Lower lobe of right lung (tissue), 2 donors: ENCODE data around the gene UGT1A1. TPM values are rescaled to one million over a fixed set of nuclear protein-coding genes. Genes with fewer than 3 reads are reported as not detected.

Source experiments
- ATAC-seq, 2 donors: fragments of 200-7000 bp; cut with Tn5 transposase; one replicate each; pipeline ENCODE4 v1.9.1; 2020 to 2022; ENCODE audit warnings: mild to moderate bottlenecking in 2 of 2, moderate library complexity in 2 of 2
- DNase-seq: peaks from one replicate; pipeline ENCODE4 v3.0.0-alpha.2; 2020
- H3K27ac ChIP-seq: fragments of 200-600 bp; one replicate; pipeline ENCODE4 v1.8.0; 2022
- H3K27me3 ChIP-seq: fragments of 200-600 bp; one replicate; pipeline ENCODE4 v1.8.0; 2022; ENCODE audit warnings: low read depth
- H3K36me3 ChIP-seq: fragments of 200-600 bp; one replicate; pipeline ENCODE4 v1.8.0; 2022; ENCODE audit warnings: mild to moderate bottlenecking
- H3K4me1 ChIP-seq: fragments of 200-600 bp; one replicate; pipeline ENCODE4 v1.8.0; 2022
- H3K4me3 ChIP-seq: fragments of 200-600 bp; one replicate; pipeline ENCODE4 v1.8.0; 2022; ENCODE audit warnings: mild to moderate bottlenecking
- H3K9me3 ChIP-seq: fragments of 200-600 bp; one replicate; pipeline ENCODE4 v1.8.0; 2022
- intact Hi-C: fragments of 100-400 bp; cut with DNase I; formaldehyde crosslinking; loops from one replicate; pipeline ENCODE4 v1.11.0; 2022
- total RNA-seq: library from RNA; stranded (reverse); fragmentation: NEBNext Ultra II Directional; extraction: Animal tissue kit (Norgen Biotek cat#: 25700); gene quantifications from one replicate; pipeline ENCODE4 v1.2.1, GENCODE V29; 2021
- TF ChIP-seq, protein P1 (sequence below): fragments of 200-600 bp; IDR thresholded peaks from one replicate; pipeline ENCODE4 v1.8.0; 2022; ENCODE audit warnings: antibody characterized with exemption, mild to moderate bottlenecking
- donor health status: DM: no; HTN: yes; CAD: no; lungs with severe emphysema.

Gene UGT1A1
- total RNA-seq, 1 donor from 2014 or later = 0.24 TPM

DNA sequence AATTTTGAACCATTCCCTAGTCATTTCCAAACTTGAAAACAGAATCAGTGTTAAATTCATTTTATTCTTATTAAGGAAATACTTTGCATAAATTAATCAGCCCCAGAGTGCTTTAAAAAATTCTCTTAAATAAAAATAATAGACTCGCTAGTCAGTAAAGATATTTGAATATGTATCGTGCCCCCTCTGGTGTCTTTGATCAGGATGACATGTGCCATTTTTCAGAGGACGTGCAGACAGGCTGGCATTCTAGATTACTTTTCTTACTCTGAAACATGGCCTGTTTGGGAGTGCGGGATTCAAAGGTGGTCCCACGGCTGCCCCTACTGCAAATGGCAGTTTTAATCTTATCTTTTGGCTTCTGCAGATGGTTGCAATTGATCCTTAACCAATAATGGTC is 12.5 kb downstream of the UGT1A1 start:
- Histone ChIP-seq H3K4me1 (no peaks in the 10 kb centered on the region), H3K9me3 (no peaks in the 10 kb centered on the region), H3K36me3 (no peaks in the 10 kb centered on the region), H3K4me3 (no peak overlapping the region), H3K27me3 (no peaks in the 10 kb centered on the region), H3K27ac (no peak overlapping the region)
- TF ChIP-seq, protein P1, sequence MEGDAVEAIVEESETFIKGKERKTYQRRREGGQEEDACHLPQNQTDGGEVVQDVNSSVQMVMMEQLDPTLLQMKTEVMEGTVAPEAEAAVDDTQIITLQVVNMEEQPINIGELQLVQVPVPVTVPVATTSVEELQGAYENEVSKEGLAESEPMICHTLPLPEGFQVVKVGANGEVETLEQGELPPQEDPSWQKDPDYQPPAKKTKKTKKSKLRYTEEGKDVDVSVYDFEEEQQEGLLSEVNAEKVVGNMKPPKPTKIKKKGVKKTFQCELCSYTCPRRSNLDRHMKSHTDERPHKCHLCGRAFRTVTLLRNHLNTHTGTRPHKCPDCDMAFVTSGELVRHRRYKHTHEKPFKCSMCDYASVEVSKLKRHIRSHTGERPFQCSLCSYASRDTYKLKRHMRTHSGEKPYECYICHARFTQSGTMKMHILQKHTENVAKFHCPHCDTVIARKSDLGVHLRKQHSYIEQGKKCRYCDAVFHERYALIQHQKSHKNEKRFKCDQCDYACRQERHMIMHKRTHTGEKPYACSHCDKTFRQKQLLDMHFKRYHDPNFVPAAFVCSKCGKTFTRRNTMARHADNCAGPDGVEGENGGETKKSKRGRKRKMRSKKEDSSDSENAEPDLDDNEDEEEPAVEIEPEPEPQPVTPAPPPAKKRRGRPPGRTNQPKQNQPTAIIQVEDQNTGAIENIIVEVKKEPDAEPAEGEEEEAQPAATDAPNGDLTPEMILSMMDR = no peak
- ATAC-seq = no peak
- no peak for DNase-seq
- intact Hi-C loops = no loop called here

DNA sequence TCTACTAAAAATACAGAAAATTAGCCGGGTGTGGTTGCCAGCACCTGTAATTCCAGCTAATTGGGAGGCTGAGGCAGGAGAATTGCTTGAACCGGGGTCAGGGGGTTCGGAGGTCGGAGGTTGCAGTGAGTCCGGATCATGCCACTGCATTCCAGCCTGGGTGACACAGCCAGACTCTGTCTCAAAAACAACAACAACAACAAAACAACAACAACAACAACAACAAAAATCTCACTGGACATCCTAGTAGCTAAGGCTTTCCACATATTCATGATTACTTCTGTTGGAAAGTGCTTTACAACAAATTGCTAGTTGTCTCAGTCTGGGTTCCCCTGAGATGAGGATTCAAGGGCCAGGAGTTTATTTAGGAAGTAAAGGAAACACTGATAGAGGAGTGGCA is 13.8 kb downstream of the UGT1A1 start:
- Histone ChIP-seq H3K27me3 (no peaks in the 10 kb centered on the region), H3K4me3 (no peak overlapping the region), H3K36me3 (no peaks in the 10 kb centered on the region), H3K27ac (no peak overlapping the region), H3K4me1 (no peaks in the 10 kb centered on the region), H3K9me3 (no peaks in the 10 kb centered on the region)
- ATAC-seq (no peak), DNase-seq (no peak)
- TF ChIP-seq, protein P1 = no peak
- intact Hi-C loops = no loop called here

DNA sequence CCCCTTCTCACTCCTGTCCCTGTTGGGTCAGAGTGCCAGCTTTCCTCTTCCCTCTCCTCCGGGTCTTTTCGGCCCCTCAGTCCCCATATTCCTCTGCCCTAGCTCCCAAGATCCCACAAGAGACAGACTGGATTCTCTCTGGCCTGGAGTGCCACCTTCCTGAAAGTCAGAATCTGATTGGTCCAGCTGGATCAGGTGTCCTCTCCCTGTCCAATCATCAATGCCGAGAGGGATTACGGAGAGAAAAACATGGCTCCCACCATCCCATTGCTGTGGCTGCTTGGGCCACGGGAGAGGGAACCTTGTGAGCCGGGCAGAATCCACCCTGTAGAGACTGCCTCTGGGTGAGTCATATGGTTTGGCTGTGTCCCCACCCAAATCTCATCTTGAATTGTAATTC is 15.3 kb downstream of the UGT1A1 start:
- intact Hi-C loops = no loop called here
- no peak for ATAC-seq
- TF ChIP-seq, protein P1 = no peak

DNA sequence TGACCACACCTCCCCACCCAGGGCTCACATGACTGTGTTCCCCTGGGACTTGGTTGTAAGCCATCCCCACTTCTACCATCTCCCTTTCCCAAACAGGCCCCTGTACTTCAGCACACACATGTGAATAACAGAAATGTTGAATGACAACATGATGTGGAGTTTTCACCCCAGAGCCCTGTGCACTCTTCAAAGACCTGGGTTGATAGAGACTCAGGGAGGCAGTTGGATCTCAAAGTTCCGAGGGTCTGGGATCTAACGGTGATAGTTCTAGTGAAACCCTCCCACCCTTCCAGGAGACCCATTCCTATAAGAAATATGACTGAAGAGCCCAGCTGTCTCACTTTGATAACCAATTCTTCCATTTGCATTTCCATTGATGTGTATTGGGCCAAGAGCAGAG is 18.0 kb downstream of the UGT1A1 start, which contains the start of gene MROH2A:
TSS of gene MROH2A (plus strand) at position 301 of the 400 bp plus-strand sequence. CDS start 1,029 bp downstream, outside the sequence.
- H3K27ac ChIP-seq = no peak within 1 kb of the TSS
- DNase-seq (no peak), ATAC-seq (no peak)
- H3K36me3 ChIP-seq = no peaks in the 10 kb centered on the region
- no peaks in the 10 kb centered on the region for H3K4me1 ChIP-seq
- intact Hi-C loops = no loop called here
- H3K9me3 ChIP-seq = no peaks in the 10 kb centered on the region
- no peak within 1 kb of the TSS for H3K4me3 ChIP-seq
- TF ChIP-seq, protein P1 = no peak
- no peaks in the 10 kb centered on the region for H3K27me3 ChIP-seq

More for the DNA sequence above, 15.3 kb downstream of the UGT1A1 start:
- Histone ChIP-seq H3K4me3 (no peak overlapping the region), H3K36me3 (no peaks in the 10 kb centered on the region), H3K4me1 (no peaks in the 10 kb centered on the region), H3K27me3 (no peaks in the 10 kb centered on the region), H3K27ac (no peak overlapping the region), H3K9me3 (no peaks in the 10 kb centered on the region)
- no peak for DNase-seq

DNA sequence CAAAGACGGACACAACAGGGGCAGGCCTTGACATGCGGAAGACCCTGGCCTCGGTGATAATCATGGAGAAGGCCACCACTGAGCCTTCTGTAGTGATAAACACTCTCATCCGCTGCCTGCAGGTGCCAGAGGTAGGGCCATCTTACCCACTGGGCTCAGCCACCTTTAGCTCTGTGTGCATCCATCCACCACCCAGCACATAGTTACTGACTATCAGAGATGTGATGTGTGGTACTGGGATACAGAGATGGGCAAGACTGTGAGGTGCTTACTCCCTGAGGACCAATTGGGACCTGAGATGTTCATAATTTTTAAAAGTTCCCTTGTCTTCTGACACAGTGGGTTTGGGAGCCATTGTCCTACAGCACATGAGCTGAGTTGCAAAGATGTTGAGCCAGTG is 19.7 kb downstream of the UGT1A1 start:
- intact Hi-C loops = no loop called here
- DNase-seq = no peak
- no peak overlapping the region for H3K4me3 ChIP-seq
- TF ChIP-seq, protein P1 = no peak
- H3K27me3 ChIP-seq = no peaks in the 10 kb centered on the region
- H3K4me1 ChIP-seq = no peaks in the 10 kb centered on the region
- no peaks in the 10 kb centered on the region for H3K36me3 ChIP-seq
- no peaks in the 10 kb centered on the region for H3K9me3 ChIP-seq
- no peak overlapping the region for H3K27ac ChIP-seq
- peak in 1 of 2 donors; percentile 23 for ATAC-seq

DNA sequence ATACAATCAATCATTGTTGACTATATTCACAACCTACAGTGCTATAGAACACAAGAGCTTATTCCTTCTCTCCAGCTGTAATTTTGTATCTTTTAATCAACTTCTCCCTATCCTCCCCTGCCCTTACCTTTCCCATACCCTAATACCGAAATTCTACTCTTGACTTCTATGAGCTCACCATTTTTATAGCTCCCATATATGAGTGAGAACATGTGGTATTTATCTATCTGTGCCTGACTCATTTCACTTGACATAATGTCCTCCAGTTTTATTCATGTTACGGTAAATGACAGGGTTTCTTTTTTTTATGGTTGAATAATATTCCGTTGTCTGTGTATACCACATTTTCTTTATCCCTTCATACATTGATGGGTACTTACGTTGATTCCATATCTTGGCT is 20.7 kb downstream of the UGT1A1 start:
- Histone ChIP-seq H3K9me3 (no peaks in the 10 kb centered on the region), H3K27ac (no peak overlapping the region), H3K27me3 (no peaks in the 10 kb centered on the region), H3K36me3 (no peaks in the 10 kb centered on the region), H3K4me3 (no peak overlapping the region), H3K4me1 (no peaks in the 10 kb centered on the region)
- DNase-seq (no peak), ATAC-seq (no peak)
- TF ChIP-seq, protein P1 = no peak
- intact Hi-C loops = no loop called here
